ENCODE measurements around the gene PIK3C2B. TPM values are rescaled to one million over a fixed set of nuclear protein-coding genes. Genes with fewer than 3 reads are reported as not detected.

PIK3C2B gene
- total RNA-seq, 4 donors from 2014 or later: 61.9 to 181 (median 88.8) TPM

DNA sequence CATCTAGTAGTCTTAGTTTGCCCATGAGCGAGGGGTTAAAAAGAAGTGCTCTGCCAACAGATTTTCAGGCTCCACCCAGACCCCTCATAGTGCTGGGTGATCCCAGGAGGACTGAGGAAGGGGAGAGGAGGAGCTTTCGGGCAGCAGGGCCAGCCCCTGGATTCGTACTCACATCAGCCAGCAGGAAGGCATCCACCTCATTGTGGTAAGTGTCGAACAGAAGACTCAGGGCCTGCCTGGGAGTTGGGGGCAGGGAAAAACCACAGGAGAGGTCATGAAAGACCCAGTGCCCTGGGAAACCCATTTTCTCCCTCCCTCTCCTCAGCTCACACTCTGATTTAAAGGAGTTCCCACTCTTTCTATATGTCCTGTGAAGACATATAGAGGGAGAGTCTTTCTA is 34.9 kb downstream of the PIK3C2B start:
- peaks cover 0 to 28% (median 5%) of the 10 kb centered on the region in 4 donors for H3K36me3 ChIP-seq
- H3K4me1 ChIP-seq: peaks cover 0 to 6% (median 0%) of the 10 kb centered on the region in 4 donors
- H3K9me3 ChIP-seq: no peaks in the 10 kb centered on the region
- DNase-seq: no peak
- intact Hi-C loops (cut with DNase I; ENCODE audit: low total_unique reads): no loop called here
- no peak overlapping the region for H3K27ac ChIP-seq
- 98% methylated on average over 4 of the region's 4 CpGs; no CpG with 5 or more reads in 1 of the 2 donors for WGBS, 2 donors (ENCODE audit: low coverage in 1 of 2)
- no peak for TF ChIP-seq POLR2AphosphoS5 (IDR thresholded peaks at IDR 0.05)
- TF ChIP-seq POLR2A (IDR thresholded peaks at IDR 0.05): no peak
- no peak for TF ChIP-seq CTCF (IDR thresholded peaks at IDR 0.05)
- no peak for TF ChIP-seq EP300 (IDR thresholded peaks at IDR 0.05; ENCODE audit: low read depth)
- no peaks in the 10 kb centered on the region for H3K27me3 ChIP-seq
- in situ Hi-C loops (cut with MboI; ENCODE audit: low pct_ligation_motif_present in 1 of 4, low pct_unique_long_range_greater_than_20kb in 1 of 4, low sequenced_read_pairs in 3 of 4): no loop called here
- no peak overlapping the region for H3K4me3 ChIP-seq

DNA sequence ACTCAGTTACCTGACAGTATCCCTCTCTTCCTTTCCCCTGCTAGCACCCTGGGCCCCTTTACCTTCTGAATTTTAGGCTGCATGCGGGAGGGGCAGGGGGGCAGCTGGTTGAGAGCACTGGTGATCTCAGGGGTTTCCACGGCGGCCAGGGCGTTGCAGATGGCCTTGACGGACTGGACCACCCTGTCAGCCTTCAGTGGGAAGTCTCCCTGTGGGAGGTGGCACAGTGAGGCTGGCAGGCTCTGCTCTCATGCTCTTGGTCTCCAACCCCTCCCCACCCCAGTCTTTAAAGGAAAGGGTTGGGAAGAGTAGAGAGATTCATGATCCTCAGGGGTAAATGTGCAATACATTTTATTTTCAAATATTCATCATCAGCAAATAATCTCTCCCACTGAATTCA is 36.9 kb downstream of the PIK3C2B start:
- Histone ChIP-seq H3K9me3 (no peaks in the 10 kb centered on the region), H3K27me3 (no peaks in the 10 kb centered on the region), H3K36me3 (peaks cover 0 to 28% (median 7%) of the 10 kb centered on the region in 4 donors), H3K4me1 (peaks cover 3 to 17% (median 10%) of the 10 kb centered on the region in 4 donors), H3K27ac (peak overlapping the region in 1 of 4 donors; percentile 44), H3K4me3 (no peak overlapping the region)
- 90% methylated on average over 5 of the region's 5 CpGs; no CpG with 5 or more reads in 1 of the 2 donors for WGBS, 2 donors (ENCODE audit: low coverage in 1 of 2)
- intact Hi-C loops (cut with DNase I; ENCODE audit: low total_unique reads) (no loop called here), in situ Hi-C loops (cut with MboI; ENCODE audit: low pct_ligation_motif_present in 1 of 4, low pct_unique_long_range_greater_than_20kb in 1 of 4, low sequenced_read_pairs in 3 of 4) (no loop called here)
- DNase-seq: no peak
- TF ChIP-seq EP300 (IDR thresholded peaks at IDR 0.05; ENCODE audit: low read depth): no peak
- no peak for TF ChIP-seq POLR2AphosphoS5 (IDR thresholded peaks at IDR 0.05)
- TF ChIP-seq CTCF (IDR thresholded peaks at IDR 0.05): no peak
- TF ChIP-seq POLR2A (IDR thresholded peaks at IDR 0.05): no peak

GRCh38 chr1:204456826-204457442 is 37.7 kb downstream of the PIK3C2B start:
- Histone ChIP-seq H3K27me3 (no peaks in the 10 kb centered on the region), H3K36me3 (peaks cover 0 to 21% (median 7%) of the 10 kb centered on the region in 4 donors), H3K4me3 (no peak overlapping the region), H3K4me1 (peaks cover 5 to 24% (median 14%) of the 10 kb centered on the region in 4 donors), H3K9me3 (no peaks in the 10 kb centered on the region), H3K27ac (peak overlapping the region in 2 of 4 donors; percentile 6 to 44)
- in situ Hi-C loops (cut with MboI; ENCODE audit: low pct_ligation_motif_present in 1 of 4, low pct_unique_long_range_greater_than_20kb in 1 of 4, low sequenced_read_pairs in 3 of 4) (no loop called here), intact Hi-C loops (cut with DNase I; ENCODE audit: low total_unique reads) (no loop called here)
- no peak for TF ChIP-seq POLR2AphosphoS5 (IDR thresholded peaks at IDR 0.05)
- TF ChIP-seq EP300 (IDR thresholded peaks at IDR 0.05; ENCODE audit: low read depth): no peak
- no peak for TF ChIP-seq POLR2A (IDR thresholded peaks at IDR 0.05)
- no peak for TF ChIP-seq CTCF (IDR thresholded peaks at IDR 0.05)
- DNase-seq: no peak
- WGBS, 2 donors (ENCODE audit: low coverage in 1 of 2): 74% methylated on average over 11 of the region's 11 CpGs; no CpG with 5 or more reads in 1 of the 2 donors

DNA sequence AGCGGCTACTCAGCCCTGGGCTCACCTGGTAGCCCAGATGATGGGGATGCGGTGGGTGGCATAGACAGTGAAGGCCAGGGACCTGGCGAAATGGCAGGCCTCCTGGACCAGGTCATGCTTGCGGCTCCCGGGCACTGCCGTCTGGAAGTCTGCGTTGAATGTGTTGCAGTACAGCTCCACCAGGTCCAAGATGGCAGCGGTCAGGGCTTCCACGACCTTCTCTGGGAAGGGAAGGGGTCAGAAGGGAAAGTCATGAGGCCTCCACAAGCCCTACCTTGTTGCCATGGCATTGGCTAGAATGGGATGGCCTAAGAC is 38.8 kb downstream of the PIK3C2B start:
- Histone ChIP-seq H3K27ac (no peak overlapping the region), H3K4me3 (no peak overlapping the region), H3K27me3 (no peaks in the 10 kb centered on the region), H3K4me1 (peaks cover 16 to 36% (median 26%) of the 10 kb centered on the region in 4 donors), H3K36me3 (peaks cover 0 to 18% (median 7%) of the 10 kb centered on the region in 4 donors), H3K9me3 (no peaks in the 10 kb centered on the region)
- WGBS, 2 donors (ENCODE audit: low coverage in 1 of 2): 97% methylated on average over 9 of the region's 9 CpGs; no CpG with 5 or more reads in 1 of the 2 donors
- in situ Hi-C loops (cut with MboI; ENCODE audit: low pct_ligation_motif_present in 1 of 4, low pct_unique_long_range_greater_than_20kb in 1 of 4, low sequenced_read_pairs in 3 of 4) (no loop called here), intact Hi-C loops (cut with DNase I; ENCODE audit: low total_unique reads) (no loop called here)
- DNase-seq: no peak
- TF ChIP-seq CTCF (IDR thresholded peaks at IDR 0.05): no peak
- no peak for TF ChIP-seq POLR2A (IDR thresholded peaks at IDR 0.05)
- TF ChIP-seq EP300 (IDR thresholded peaks at IDR 0.05; ENCODE audit: low read depth): no peak
- no peak for TF ChIP-seq POLR2AphosphoS5 (IDR thresholded peaks at IDR 0.05)

All from transverse colon (tissue), 4 donors.